Transverse colon (tissue), 4 donors: ENCODE measurements around the gene IL11RA. TPM values are rescaled to one million over a fixed set of nuclear protein-coding genes. Genes with fewer than 3 reads are reported as not detected.

Source experiments
- DNase-seq: peaks from one replicate; pipeline ENCODE4 v3.0.0-alpha.2; 2019
- H3K27ac ChIP-seq, 4 donors: fragments of 200-600 bp; sonication (generic); 2 replicates each; pipeline ENCODE4 v1.5.1; 2016 to 2018; ENCODE audit warnings: inconsistent platforms in 4 of 4
- H3K27me3 ChIP-seq: fragments of 200-600 bp; sonication (generic); 2 replicates; pipeline ENCODE4 v1.5.1; 2017; ENCODE audit warnings: inconsistent platforms
- H3K36me3 ChIP-seq, 4 donors: fragments of 200-600 bp; sonication (generic); 2 replicates each; pipeline ENCODE4 v1.5.1; 2017 to 2019; ENCODE audit warnings: inconsistent platforms in 4 of 4
- H3K4me1 ChIP-seq, 4 donors: fragments of 200-600 bp; sonication (generic); 2 replicates each; pipeline ENCODE4 v1.5.1; 2017 to 2020; ENCODE audit warnings: inconsistent platforms in 4 of 4
- H3K4me3 ChIP-seq, 4 donors: fragments of 200-600 bp; sonication (generic); 1 replicate in 1 of 4; 2 replicates in 3 of 4; pipeline versions ENCODE4 v1.5.1 to v1.6.1; 2017 to 2019; ENCODE audit warnings: inconsistent platforms in 4 of 4
- H3K9me3 ChIP-seq, 2 donors: fragments of 200-600 bp; sonication (generic); 2 replicates each; pipeline ENCODE4 v1.5.1; 2017 to 2019; ENCODE audit warnings: inconsistent platforms in 2 of 2
- EP300 ChIP-seq: sonication (generic); formaldehyde crosslinking; IDR thresholded peaks from one replicate; pipeline ENCODE4 v1.6.1; 2017; ENCODE audit warnings: antibody characterized with exemption, low read depth
- POLR2A ChIP-seq: fragments of 450-650 bp; IDR thresholded peaks from one replicate; pipeline ENCODE4 v1.6.1; 2016; ENCODE audit warnings: antibody characterized with exemption, mild to moderate bottlenecking, moderate library complexity
- POLR2AphosphoS5 ChIP-seq, 3 donors: sonication (generic); formaldehyde crosslinking; IDR thresholded peaks; one replicate each; pipeline ENCODE4 v1.6.1; 2016; ENCODE audit warnings: antibody characterized with exemption in 3 of 3
- WGBS, 2 donors: methylation state at CpG; one replicate each; pipeline ENCODE4 v1.1.5; 2018; ENCODE audit warnings: low coverage in 1 of 2; 5-methylcytosine and 5-hydroxymethylcytosine counted together
- in situ Hi-C, 4 donors: fragments of 200-750 bp; cut with MboI; loops; one replicate each; pipeline versions ENCODE4 v1.15.0 to v1.15.1; 2017; ENCODE audit warnings: low sequenced_read_pairs in 3 of 4, low pct_ligation_motif_present in 1 of 4, low pct_unique_long_range_greater_than_20kb in 1 of 4
- intact Hi-C: fragments of 100-400 bp; cut with DNase I; formaldehyde crosslinking; loops from one replicate; pipeline ENCODE4 v1.15.1; 2023; ENCODE audit warnings: low total_unique reads
- total RNA-seq, 4 donors: library from RNA; depleted of rRNA; stranded (reverse); fragments of >200 nt; gene quantifications; one replicate each; pipeline ENCODE4 v1.1.0, GENCODE V29; 2016
- TF ChIP-seq, protein P1 (sequence below), 5 experiments: fragments of 200-600 bp in 3 of 5; fragments of 450-650 bp in 2 of 5; sonication (generic) in 3 of 5; IDR thresholded peaks; 1 replicate in 2 of 5; 2 replicates in 3 of 5; pipeline ENCODE4 v1.5.1; 2016 to 2017; ENCODE audit warnings: antibody characterized with exemption in 5 of 5, inconsistent platforms in 3 of 5, mild to moderate bottlenecking in 2 of 5, moderate library complexity in 1 of 5

IL11RA gene
- total RNA-seq, 4 donors from 2014 or later: 27.0 to 94.6 (median 47.5) TPM

DNA sequence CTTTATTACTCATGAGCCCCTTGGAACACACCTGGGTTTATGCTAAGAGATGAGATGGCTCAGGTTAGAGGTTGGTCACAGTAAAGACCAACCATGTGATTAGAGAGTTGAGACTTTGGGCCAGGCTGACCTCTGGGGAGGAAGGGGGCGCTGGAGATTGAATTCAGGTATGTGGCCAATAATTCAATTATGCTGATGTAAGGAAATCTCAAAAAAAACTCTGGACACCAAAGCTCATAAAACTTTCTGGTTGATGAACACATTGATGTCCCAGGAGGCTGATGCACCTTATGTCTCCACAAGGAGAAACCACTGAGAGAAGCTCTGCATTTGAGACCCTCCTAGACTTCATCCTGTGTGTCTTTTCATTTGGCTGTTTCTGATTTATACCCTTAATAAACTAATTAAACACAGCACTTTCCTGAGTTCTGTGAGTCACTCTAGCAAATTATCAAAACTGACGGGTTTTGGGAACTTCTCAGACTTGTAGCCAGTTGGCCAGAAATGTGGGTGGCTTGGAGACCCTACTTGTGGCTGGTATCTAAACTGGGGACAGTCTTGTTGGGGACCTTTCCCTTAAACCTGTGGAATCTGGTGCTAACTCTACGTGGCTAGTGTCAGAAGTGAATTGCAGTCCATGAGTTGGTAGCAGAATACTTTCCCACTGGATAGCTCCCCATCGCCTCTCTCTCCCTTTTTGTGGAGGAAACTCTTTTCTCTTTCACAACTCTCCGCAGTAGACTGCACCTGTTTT lies 18.0 kb downstream of the IL11RA start:
- Histone ChIP-seq H3K36me3 (no peaks in the 10 kb centered on the region), H3K9me3 (no peaks in the 10 kb centered on the region), H3K4me1 (peaks cover 0 to 10% (median 7%) of the 10 kb centered on the region in 4 donors), H3K4me3 (no peak overlapping the region), H3K27ac (no peak overlapping the region), H3K27me3 (no peaks in the 10 kb centered on the region)
- WGBS, 2 donors: 96 to 100% methylated on average over 1 to 5 of the region's 5 CpGs
- no peak for DNase-seq
- in situ Hi-C loops: no loop called here
- TF ChIP-seq, protein P1, sequence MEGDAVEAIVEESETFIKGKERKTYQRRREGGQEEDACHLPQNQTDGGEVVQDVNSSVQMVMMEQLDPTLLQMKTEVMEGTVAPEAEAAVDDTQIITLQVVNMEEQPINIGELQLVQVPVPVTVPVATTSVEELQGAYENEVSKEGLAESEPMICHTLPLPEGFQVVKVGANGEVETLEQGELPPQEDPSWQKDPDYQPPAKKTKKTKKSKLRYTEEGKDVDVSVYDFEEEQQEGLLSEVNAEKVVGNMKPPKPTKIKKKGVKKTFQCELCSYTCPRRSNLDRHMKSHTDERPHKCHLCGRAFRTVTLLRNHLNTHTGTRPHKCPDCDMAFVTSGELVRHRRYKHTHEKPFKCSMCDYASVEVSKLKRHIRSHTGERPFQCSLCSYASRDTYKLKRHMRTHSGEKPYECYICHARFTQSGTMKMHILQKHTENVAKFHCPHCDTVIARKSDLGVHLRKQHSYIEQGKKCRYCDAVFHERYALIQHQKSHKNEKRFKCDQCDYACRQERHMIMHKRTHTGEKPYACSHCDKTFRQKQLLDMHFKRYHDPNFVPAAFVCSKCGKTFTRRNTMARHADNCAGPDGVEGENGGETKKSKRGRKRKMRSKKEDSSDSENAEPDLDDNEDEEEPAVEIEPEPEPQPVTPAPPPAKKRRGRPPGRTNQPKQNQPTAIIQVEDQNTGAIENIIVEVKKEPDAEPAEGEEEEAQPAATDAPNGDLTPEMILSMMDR (IDR thresholded peaks at IDR 0.05): no peak
- no peak for TF ChIP-seq EP300
- TF ChIP-seq POLR2A: no peak
- TF ChIP-seq POLR2AphosphoS5 (IDR thresholded peaks at IDR 0.05): no peak
- intact Hi-C loops: no loop called here

DNA sequence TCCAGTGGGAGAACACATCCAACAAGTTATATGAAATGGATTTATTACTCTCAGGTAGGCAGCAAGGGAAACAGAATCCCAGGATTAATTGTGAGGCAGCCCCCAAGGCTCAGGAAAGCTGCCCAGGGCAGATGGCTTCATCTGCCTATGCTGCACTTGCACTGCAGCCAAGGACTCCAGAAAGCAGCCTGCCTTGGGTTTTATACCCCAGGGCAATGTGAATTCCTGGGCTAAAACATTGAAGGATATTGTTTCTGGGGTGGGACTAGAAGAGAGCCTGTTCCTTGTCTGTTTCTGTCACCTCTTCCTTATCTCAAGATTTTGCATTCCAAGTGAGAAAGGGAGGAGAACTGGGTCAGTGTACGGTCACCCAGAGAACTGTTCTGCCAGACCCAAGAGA lies 19.3 kb downstream of the IL11RA start:
- no peaks in the 10 kb centered on the region for H3K9me3 ChIP-seq
- in situ Hi-C loops (no loop called here), intact Hi-C loops (no loop called here)
- H3K4me1 ChIP-seq: peaks cover 0 to 6% (median 5%) of the 10 kb centered on the region in 4 donors
- no peak overlapping the region for H3K27ac ChIP-seq
- TF ChIP-seq POLR2AphosphoS5 (IDR thresholded peaks at IDR 0.05): no peak
- TF ChIP-seq EP300: no peak
- TF ChIP-seq, protein P1 (IDR thresholded peaks at IDR 0.05): no peak
- TF ChIP-seq POLR2A: no peak
- WGBS, 2 donors: 80 to 86% methylated on average over 1 of the region's 1 CpG
- no peak overlapping the region for H3K4me3 ChIP-seq
- H3K36me3 ChIP-seq: no peaks in the 10 kb centered on the region
- no peak for DNase-seq
- H3K27me3 ChIP-seq: no peaks in the 10 kb centered on the region

DNA sequence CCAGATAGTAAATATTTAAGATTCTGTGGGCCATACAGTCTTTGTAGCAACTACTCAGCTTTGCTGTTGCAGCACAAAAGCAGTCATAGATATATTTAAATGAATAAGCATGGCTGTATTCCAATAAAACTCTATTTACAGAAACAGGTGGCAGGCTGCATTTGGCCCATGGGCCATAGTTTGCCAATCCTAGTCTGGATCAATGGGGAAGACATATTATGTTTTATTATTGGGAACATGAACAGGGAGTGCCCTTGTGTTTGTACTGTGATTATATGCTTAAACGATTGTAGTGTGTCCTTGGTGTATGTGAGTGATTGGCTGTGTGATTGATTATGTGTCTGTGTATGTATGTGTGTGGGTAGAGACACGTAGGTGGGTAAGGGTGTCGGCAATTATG lies 22.5 kb downstream of the IL11RA start:
- TF ChIP-seq, protein P1 (IDR thresholded peaks at IDR 0.05): no peak
- TF ChIP-seq POLR2A: no peak
- TF ChIP-seq EP300: no peak
- no peak for TF ChIP-seq POLR2AphosphoS5 (IDR thresholded peaks at IDR 0.05)
- intact Hi-C loops (no loop called here), in situ Hi-C loops (no loop called here)
- no peak for DNase-seq
- Histone ChIP-seq H3K27me3 (no peaks in the 10 kb centered on the region), H3K4me3 (no peak overlapping the region), H3K27ac (no peak overlapping the region), H3K36me3 (no peaks in the 10 kb centered on the region), H3K4me1 (no peaks in the 10 kb centered on the region), H3K9me3 (no peaks in the 10 kb centered on the region)
- 66 to 67% methylated on average over 3 of the region's 3 CpGs for WGBS, 2 donors

DNA sequence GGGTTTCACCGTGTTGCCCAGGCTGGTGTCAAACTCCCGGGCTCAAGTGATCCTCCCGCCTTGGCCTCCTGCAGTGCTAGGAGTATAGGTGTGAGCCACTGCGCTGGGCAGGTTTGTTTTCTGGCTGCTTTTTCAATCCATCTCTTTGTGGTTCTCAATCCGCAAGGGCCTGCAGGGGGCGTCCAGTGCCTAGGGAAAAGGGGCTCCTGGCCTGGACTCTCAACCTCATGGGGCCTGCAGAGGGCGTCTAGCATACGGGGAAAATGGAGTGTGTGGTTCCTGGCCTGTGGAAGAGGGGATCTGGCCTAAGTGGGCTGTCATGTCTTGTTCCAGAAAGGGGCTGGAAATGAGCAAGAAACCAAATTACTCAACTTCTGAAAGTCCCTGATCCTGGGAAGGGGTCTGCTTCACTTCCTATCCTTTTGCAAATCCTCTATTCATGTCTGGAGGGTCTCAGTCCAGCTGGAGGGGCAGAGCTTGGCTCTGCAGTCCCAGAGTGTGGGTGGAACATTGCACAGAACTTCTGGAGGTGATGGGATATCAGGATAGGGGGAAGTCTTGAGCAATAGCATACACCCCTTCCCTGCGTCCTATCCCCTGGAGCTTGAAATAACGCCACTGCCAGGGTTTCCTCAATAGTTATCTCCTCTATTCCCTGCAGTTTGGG lies 23.2 kb downstream of the IL11RA start:
- in situ Hi-C loops (no loop called here), intact Hi-C loops (loop anchor here (5.0 kb wide), 1 partner anchor 648 kb away; no protein-coding TSS in a partner anchor)
- no peak for TF ChIP-seq POLR2A
- TF ChIP-seq, protein P1 (IDR thresholded peaks at IDR 0.05): peak; percentile 44 to 67 (median 54)
- no peak for TF ChIP-seq POLR2AphosphoS5 (IDR thresholded peaks at IDR 0.05)
- Histone ChIP-seq H3K36me3 (no peaks in the 10 kb centered on the region), H3K4me3 (no peak overlapping the region), H3K27ac (no peak overlapping the region), H3K9me3 (no peaks in the 10 kb centered on the region), H3K27me3 (no peaks in the 10 kb centered on the region), H3K4me1 (no peaks in the 10 kb centered on the region)
- DNase-seq: peak; percentile 78
- 30 to 36% methylated on average over 5 to 10 of the region's 10 CpGs for WGBS, 2 donors
